ENCODE measurements around the gene TMEM234.

Gene TMEM234

DNA sequence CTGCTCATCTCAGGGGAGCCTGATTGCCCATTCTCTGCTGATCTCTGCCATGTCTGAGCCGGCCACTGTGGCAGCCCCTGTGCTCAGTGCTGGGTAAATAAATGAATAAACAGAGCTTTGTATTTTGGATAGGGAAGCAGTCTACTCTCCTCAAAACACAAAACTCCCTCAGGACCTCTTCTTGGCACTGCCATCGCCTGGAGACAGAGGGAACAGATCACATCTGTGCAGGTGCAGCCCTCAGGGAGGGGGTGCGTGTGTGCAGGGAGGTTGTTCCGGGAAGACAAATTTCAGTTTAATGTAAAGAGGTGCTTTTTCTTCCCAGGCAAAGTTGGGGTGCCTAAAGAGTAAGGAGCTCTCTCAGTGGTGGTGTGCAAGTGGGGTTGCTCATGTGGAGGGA lies 17.2 kb upstream of the TMEM234 start:
- no peak for DNase-seq

- DNase-seq, result no peak
Measured at GRCh38 chr1:32234792-32235191, 12.6 kb upstream of the TMEM234 start.

GRCh38 chr1:32232558-32233304 lies 10.6 kb upstream of the TMEM234 start:
- no peak for DNase-seq

DNA sequence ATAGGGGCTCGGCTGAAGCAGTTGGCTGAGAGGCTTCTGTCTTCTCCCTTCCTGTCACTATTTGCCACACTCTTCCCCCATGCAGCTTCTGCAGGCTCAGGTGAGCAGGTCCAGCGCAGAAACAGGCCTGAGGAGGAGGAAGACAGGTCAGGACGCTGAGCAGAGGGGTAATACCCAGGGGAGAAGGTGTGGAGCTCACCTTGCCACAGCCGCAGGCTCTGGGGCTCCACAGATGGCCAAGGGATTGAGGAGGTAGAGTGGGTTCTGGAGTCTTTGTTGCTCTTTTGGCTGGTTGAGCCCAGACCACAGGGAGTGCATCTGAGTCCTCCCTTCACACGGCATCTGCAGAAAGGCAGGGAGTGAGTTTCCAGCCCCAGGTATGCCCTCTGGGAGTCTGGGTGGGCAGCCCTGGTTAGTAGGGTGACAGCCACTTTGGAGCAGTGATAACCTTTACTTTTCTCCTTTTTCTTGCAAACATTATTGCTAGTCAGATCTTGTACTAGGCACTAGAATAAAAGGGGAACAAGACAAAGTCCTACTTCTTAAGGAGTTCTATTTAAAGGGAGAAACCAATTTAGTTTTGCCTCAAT lies 9.8 kb upstream of the TMEM234 start:
- DNase-seq, result no peak

DNA sequence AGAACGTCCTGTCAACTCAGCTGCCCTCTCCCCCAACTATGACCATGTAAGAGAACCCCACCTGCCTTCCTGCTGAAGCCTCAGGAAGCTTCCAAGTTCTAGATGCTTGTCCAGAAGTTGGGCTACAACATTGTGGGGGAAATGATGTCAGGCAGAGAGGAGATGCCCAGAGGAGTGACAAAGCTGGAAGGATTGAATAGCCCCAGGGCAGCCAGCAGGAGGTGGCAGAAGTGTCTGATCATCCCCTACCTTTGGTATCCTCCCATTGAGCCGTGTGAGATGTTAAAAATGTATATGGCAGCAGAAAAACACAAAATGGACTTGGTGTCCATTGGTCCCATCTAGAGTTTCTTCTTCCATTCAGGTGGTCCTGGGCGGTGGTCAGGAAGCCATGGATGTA lies 6.6 kb upstream of the TMEM234 start:
- no peak for DNase-seq

DNA sequence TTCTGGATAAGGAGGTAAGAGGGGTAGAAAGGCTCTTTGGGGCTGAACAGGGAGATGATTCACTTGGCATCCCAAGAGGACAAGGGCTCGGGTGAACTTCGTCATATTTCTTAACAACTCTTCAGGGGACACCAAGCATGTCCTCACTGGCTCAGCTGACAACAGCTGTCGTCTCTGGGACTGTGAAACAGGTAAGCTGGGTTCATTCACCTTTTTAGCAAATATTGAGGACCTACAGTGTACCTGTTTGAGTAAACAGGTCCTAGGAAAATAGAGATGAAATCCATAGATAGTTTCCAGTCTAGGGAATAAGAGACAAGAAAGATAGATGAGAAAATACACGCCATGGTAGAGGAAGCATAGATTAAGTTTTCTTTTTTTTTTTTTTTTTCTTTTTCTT lies 2.1 kb upstream of the TMEM234 start:
- DNase-seq, result no peak

DNA sequence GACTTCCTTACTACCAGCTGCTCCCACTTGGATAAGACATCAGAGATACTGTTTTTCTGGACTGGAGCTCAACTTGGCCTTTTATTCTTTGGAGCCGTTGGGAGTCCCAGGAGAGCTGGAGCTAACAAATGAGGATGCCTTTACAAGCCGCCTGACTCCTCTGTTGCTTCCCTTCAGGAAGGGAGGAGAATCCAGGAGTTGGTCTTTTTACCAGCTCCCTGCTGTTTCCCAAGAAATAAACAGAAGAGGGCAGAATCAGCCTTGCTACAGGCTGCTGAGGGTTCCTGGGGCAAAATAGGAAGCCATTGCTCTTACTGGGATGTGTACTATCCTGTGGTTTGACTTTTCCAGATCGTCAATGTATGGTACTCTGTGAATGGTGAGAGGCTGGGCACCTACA lies 1.5 kb upstream of the TMEM234 start:
- no peak for DNase-seq

DNA sequence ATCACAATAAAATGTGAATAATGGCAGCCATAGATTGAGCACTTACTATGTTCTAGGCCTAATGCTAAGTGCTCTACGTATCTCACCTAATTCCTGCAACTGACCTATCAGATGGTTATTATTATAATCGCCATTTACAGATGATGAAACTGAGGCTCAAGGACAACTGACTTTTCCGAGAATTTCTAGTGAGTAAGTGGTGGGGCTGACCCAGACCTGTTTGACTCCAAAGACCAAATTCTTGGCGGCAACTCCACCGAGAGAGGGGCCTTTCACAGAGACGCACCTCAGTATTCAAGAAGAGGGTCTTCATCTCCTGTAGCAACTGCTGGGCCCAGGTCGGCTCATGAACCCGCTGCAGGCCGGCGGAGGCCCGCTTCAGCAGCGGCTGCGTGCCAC lies 573 bp downstream of the TMEM234 start:
- no peak for DNase-seq

DNA sequence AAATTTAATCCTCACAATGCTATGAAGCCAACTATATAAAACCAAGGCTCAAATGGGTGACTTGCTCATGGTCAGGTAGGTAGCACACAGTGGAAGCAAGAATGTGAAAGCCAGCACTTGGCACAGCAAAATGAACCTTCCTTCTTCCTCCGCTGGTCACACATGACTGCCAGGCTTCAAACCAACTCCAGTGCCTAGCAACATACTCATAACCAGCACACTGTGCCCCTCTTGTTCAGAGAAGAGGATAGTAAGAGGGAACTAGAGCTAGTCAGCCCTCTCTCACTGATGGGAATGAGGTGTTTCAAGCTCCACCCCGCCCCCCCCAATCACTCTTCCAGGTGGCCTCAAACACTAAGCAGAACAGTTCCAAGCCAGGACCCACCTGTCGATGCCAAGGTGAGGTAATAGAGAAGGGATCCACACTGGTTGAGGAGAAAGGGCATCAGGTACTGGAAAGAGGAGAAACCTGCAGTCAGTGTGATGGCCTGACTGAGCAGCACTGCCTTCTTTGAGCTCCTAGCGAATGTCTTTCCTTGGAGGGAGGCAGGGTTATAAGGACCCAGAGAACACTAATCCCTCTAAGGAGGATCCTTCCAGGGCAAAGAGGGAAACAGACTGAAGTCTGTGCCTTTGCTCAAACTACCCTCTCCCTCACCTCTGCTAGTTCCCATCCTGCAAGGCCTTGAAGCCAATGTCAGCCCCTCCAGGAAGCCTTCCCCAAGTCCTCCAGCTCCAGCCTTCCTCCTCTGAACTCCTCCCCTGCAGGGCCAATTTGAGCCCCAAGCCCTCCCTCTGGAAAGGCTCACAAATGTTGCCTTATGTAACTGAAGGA lies 1.2 kb downstream of the TMEM234 start:
- no peak for DNase-seq

DNA sequence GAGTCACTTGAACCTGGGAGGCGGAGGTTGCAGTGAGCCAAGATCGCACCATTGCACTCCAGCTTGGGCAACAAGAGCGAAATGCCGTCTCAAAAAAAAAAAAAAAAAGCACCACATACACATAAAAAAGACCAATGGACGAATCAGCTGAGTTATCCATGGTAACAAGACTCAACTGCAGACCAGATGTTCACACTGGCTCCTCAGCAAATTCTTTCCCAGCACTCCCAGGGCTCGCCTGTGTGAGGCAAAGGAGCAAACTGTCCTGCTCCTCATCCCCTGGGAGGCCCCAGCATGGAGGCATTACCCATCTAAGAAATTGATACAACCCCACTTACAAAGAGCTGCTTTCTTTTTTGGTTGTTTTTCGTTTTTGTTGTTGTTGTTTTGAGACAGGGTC lies 3.1 kb downstream of the TMEM234 start:
- DNase-seq, result peak; percentile 36

- DNase-seq, result no peak
Measured at GRCh38 chr1:32216566-32216965, 5.6 kb downstream of the TMEM234 start.

GRCh38 chr1:32215629-32216480 lies 6.3 kb downstream of the TMEM234 start:
- DNase-seq, result peak; percentile 59

DNA sequence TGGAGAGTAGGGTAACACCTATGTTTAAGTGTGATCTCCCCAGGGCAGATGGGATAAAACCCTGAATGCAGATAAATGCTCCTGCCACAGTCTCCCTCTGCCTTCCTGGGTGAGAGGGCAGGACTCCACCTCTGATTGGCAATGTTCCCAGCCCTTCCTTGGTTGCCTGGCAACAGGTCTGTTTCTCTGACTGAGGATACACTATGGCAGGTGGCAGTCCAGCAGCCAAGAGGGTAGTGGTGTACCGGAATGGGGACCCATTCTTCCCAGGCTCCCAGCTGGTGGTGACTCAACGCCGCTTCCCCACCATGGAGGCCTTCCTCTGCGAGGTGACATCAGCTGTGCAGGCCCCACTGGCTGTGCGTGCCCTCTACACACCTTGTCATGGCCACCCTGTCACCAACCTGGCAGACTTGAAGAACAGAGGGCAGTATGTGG lies 13.2 kb downstream of the TMEM234 start, which contains the start of gene DCDC2B:
TSS of gene DCDC2B (plus strand) at position 199 of the 438 bp plus-strand sequence. CDS start at position 204, 5 bp downstream.
- peak; percentile 30 for DNase-seq

- DNase-seq, result no peak
Measured at GRCh38 chr1:32208469-32208868, 13.7 kb downstream of the TMEM234 start.

DNA sequence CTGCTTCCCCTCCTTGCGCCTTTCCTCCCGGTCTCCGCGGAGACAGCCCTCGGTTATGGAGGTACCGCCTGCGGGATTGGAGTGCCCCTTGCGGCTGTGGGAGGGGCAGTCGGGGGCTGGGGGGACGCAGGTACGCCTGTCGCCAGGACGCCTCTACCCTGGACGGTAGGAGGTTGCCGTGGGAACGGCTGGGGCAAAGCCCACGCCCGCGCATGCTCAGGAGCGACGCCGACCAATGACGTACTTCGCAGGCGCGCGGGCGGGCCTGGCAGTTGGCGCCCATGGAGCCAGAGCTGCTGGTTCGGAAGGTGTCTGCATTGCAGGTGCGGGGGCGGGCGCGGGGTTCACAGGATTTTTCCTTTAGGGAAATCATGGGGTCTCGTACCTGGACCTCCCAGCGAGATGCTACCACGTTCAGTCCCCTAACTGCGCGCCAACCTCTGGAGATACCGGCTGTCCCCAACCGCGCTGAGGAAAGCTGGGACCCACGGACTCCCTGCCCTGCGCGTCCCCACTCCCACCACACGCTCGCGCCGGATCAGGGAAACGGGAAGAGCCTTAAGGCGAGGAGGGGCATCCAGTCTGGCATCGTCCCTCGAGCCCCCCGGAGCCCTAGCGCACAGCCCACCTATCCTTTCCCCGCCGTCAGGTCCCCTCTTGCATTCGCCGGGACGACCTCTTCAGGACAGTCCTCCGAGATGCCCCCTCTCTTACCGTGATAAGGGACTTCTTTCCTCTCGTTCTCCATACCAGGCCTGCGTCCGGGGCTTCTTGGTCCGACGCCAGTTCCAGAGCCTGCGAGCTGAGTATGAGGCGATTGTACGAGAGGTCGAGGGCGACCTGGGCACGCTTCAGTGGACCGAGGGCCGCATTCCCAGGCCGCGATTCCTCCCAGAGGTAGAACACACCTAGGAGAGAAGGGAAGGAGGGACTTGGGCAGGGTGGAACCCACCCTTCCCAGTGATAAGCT lies 16.5 kb downstream of the TMEM234 start, which contains the start of gene IQCC:
TSS of gene IQCC (plus strand) at position 271 of the 970 bp plus-strand sequence. CDS start at position 282, 11 bp downstream.
- DNase-seq, result peak; percentile 75

- no peak for DNase-seq
Measured at GRCh38 chr1:32204943-32205361, 17.2 kb downstream of the TMEM234 start.

DNA sequence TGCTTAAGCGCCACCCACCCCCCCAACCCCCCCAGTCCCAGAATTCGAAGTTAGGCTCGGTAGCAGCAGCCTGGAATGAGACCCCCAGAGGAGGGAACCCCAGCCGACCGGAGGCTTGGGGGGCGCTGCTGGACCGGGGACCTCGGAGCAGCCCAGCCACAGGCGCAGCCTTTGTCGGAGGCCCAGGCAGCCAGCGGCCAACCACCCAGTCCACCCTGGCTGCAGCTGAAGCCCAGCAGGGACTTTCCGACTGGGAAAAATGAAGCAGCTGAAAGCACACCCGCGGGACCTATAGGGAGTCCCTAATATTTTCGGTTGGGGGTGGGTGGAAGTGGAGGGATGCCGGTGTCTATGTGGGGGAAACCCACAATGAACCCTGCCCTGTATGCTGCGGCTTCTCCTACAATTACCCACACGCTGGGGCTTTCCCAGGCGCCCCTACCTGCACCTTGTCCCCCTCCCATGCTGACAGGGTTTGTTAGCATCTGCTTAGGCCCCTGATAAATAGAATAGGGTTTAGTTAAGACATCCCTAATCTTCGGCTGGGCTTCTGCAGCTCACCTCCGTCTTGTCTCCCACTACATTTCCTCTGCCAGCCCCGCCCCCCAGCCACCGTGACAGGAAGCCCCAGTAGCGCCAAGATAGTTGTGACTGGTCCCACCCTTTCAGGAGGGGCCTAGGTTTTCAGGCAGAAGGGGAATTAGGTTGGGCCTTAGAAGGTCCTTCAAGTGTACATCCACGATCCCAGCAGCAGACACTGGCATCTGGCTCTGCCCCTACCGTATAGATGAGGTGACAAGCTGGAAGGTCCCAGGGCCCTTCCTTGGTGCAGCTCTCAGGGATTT lies 20.9 kb downstream of the TMEM234 start:
- DNase-seq, result peak; percentile 60

GRCh38 chr1:32200226-32201010 lies 21.7 kb downstream of the TMEM234 start, which contains the start of gene CCDC28B:
Gene CCDC28B, plus strand, starts transcription at chr1:32200595. Its CDS starts 1,341 bp downstream, at chr1:32201936.
- peak; percentile 67 for DNase-seq

DNA sequence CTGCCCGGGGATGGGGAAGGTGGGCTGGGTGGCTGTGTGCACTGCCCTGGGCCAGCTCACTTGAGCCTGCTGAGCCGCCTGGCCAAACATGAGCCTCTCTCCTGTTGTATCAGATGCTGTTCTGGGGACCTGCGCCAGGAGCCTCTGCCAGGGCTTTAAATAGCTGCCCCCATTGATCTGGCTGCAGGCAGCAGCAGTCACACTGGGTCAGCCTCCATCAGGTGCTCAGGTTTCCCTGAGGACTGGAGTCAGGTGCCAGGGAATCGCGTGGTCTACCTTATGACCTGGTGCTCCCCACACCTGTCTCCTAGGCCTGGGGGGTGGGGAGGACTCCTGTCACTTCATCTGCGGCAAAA lies 22.5 kb downstream of the TMEM234 start:
- no peak for DNase-seq
